H1 (cell line): ENCODE data around the gene AP4B1. TPM values are rescaled to one million over a fixed set of nuclear protein-coding genes. Genes with fewer than 3 reads are reported as not detected.

Experiments
- CHD7 ChIP-seq: fragments of 300-600 bp; sonication (generic); IDR thresholded peaks from 2 replicates; pipeline ENCODE4 v1.7.1; 2012; ENCODE audit warnings: low read length, moderate library complexity, mild to moderate bottlenecking, inconsistent platforms; ENCODE audit not compliant: insufficient replicate concordance
- RBBP5 ChIP-seq: IDR thresholded peaks from 2 replicates; pipeline ENCODE4 v1.7.1; 2012; ENCODE audit warnings: low read depth, mild to moderate bottlenecking, inconsistent platforms, low read length, moderate library complexity, borderline replicate concordance
- SIX5 ChIP-seq: IDR thresholded peaks from 2 replicates; pipeline ENCODE4 v1.6.1; 2011; ENCODE audit warnings: mild to moderate bottlenecking, low read depth, low read length
- SP2 ChIP-seq: IDR thresholded peaks from 2 replicates; pipeline ENCODE4 v1.6.1; 2012; ENCODE audit warnings: mild to moderate bottlenecking, low read length, inconsistent platforms
- SRF ChIP-seq: IDR thresholded peaks from 2 replicates; pipeline ENCODE4 v1.6.1; 2011; ENCODE audit warnings: mild to moderate bottlenecking, low read depth, low read length, moderate library complexity
- SUZ12 ChIP-seq: fragments of 200-600 bp; sonication (generic); IDR thresholded peaks from 2 replicates; pipeline ENCODE4 v1.6.1; 2012; ENCODE audit warnings: mild to moderate bottlenecking, inconsistent platforms, low read length, moderate library complexity, mixed read lengths
- ZNF274 ChIP-seq: IDR thresholded peaks from 2 replicates; pipeline ENCODE4 v1.7.0; 2012; ENCODE audit warnings: low read length, borderline replicate concordance; ENCODE audit errors: extremely low read depth
- polyA plus RNA-seq, 7 experiments: library from polyadenylated mRNA; depleted of rRNA in 3 of 7; stranded (reverse) in 5 of 7; unstranded in 2 of 7; fragments of >200 nt in 5 of 7; fragments of 200-250 nt in 2 of 7; gene quantifications; 1 replicate in 5 of 7; 2 replicates in 1 of 7; 4 replicates in 1 of 7; pipeline versions ENCODE4 v1.2.1 to v1.2.3, GENCODE V29; 2011 to 2013; ENCODE audit warnings: missing spikeins in 2 of 7, mixed read lengths in 2 of 7
- total RNA-seq: library from RNA; stranded (reverse); fragmentation: NEBNext Ultra II Directional; extraction: Animal tissue kit (Norgen Biotek cat#: 25700); gene quantifications from 2 replicates; pipeline ENCODE4 v1.2.1, GENCODE V29; 2021

Gene AP4B1
- total and polyA plus RNA-seq, 2 of the 8 experiments (the other 6 are each of a cell fraction or from before 2014, with no cell fraction given), result 8.9 to 9.0 TPM

GRCh38 chr1:113928941-113929749 lies 24.5 kb upstream of the AP4B1 start, which contains the start of gene HIPK1 (continued):
- TF ChIP-seq SP2 (peak; percentile 90), SIX5 (peak; percentile 61), RBBP5 (peak; percentile 82; the same call in 1 of the 2 replicates), CHD7 (no peak), SUZ12 (no peak), ZNF274 (no peak), SRF (peak; percentile 90)
